Activated naive CD4-positive, alpha-beta T cell treated with anti-CD3 and anti-CD28 coated beads, Interleukin-2, amount 50 U/mL, for 72 hours (primary cell): ENCODE results near the gene SHCBP1L. TPM values are rescaled to one million over a fixed set of nuclear protein-coding genes. Genes with fewer than 3 reads are reported as not detected.
"Not testable (repeated sequence)": the region's sequence is repeated elsewhere in the genome, so short reads cannot be mapped to it uniquely, and the experiment has no call there.

Source experiments
- ATAC-seq, 2 donors: fragments of 150-1000 bp; cut with Tn5 transposase; 2 replicates each; pipeline ENCODE4 v1.10.0; 2021; ENCODE audit warnings: mild to moderate bottlenecking in 2 of 2, moderate library complexity in 2 of 2
- DNase-seq, 2 donors: peaks; one replicate each; pipeline ENCODE4 v3.0.0; 2021 to 2022; ENCODE audit warnings: low spot score in 2 of 2
- H3K27ac Mint-ChIP-seq, 2 donors: one replicate each; pipeline ENCODE4 v1.8.0; 2022; ENCODE audit warnings: mild to moderate bottlenecking in 2 of 2, mixed read lengths in 2 of 2
- H3K36me3 Mint-ChIP-seq, 2 donors: one replicate each; pipeline ENCODE4 v1.8.0; 2022; ENCODE audit warnings: mixed read lengths in 2 of 2
- H3K9me3 Mint-ChIP-seq, 2 donors: one replicate each; pipeline ENCODE4 v1.8.0; 2022; ENCODE audit warnings: mixed read lengths in 2 of 2
- total RNA-seq, 2 donors: library from RNA; stranded (reverse); gene quantifications; one replicate each; pipeline ENCODE4 v1.2.3, GENCODE V29; 2022

SHCBP1L gene
- total RNA-seq, 2 donors from 2014 or later: not detected

GRCh38 chr1:182971219-182971618, 18.3 kb upstream of the SHCBP1L start:
- DNase-seq (no peak), ATAC-seq (no peak)
- no peaks in the 10 kb centered on the region for H3K36me3 Mint-ChIP-seq
- no peak overlapping the region for H3K27ac Mint-ChIP-seq
- H3K9me3 Mint-ChIP-seq: no peaks in the 10 kb centered on the region

GRCh38 chr1:182968836-182969734, 16.1 kb upstream of the SHCBP1L start:
- DNase-seq: no peak
- no peak overlapping the region for H3K27ac Mint-ChIP-seq
- no peaks in the 10 kb centered on the region for H3K9me3 Mint-ChIP-seq
- ATAC-seq: no peak
- H3K36me3 Mint-ChIP-seq: no peaks in the 10 kb centered on the region

- no peaks in the 10 kb centered on the region for H3K36me3 Mint-ChIP-seq
- H3K27ac Mint-ChIP-seq: no peak overlapping the region
- H3K9me3 Mint-ChIP-seq: no peaks in the 10 kb centered on the region
- no peak for ATAC-seq
- DNase-seq: no peak
Observed at GRCh38 chr1:182968151-182968741, 15.3 kb upstream of the SHCBP1L start.

- Mint-ChIP-seq H3K9me3 (no peaks in the 10 kb centered on the region), H3K27ac (no peak overlapping the region), H3K36me3 (no peaks in the 10 kb centered on the region)
- DNase-seq (no peak), ATAC-seq (no peak)
Observed at GRCh38 chr1:182965861-182966260, 12.9 kb upstream of the SHCBP1L start.

- no peak for ATAC-seq
- Mint-ChIP-seq H3K9me3 (no peaks in the 10 kb centered on the region), H3K36me3 (no peaks in the 10 kb centered on the region), H3K27ac (no peak overlapping the region)
- no peak for DNase-seq
Observed at GRCh38 chr1:182965096-182965495, 12.1 kb upstream of the SHCBP1L start.

- Mint-ChIP-seq H3K27ac (no peak overlapping the region), H3K36me3 (no peaks in the 10 kb centered on the region), H3K9me3 (no peaks in the 10 kb centered on the region)
- DNase-seq (peak in 1 of 2 donors; percentile 21), ATAC-seq (peak; percentile 66 to 76)
Observed at GRCh38 chr1:182962554-182963115, 9.7 kb upstream of the SHCBP1L start.

GRCh38 chr1:182960046-182960445, 7.1 kb upstream of the SHCBP1L start:
- no peak overlapping the region for H3K27ac Mint-ChIP-seq
- ATAC-seq (no peak), DNase-seq (no peak)
- H3K9me3 Mint-ChIP-seq: no peaks in the 10 kb centered on the region
- H3K36me3 Mint-ChIP-seq: no peaks in the 10 kb centered on the region

GRCh38 chr1:182957902-182958395, 5.0 kb upstream of the SHCBP1L start:
- Mint-ChIP-seq H3K9me3 (no peaks in the 10 kb centered on the region), H3K27ac (no peak overlapping the region), H3K36me3 (no peaks in the 10 kb centered on the region)
- DNase-seq: no peak
- no peak for ATAC-seq

GRCh38 chr1:182956708-182957365, 3.9 kb upstream of the SHCBP1L start:
- DNase-seq (no peak), ATAC-seq (no peak)
- Mint-ChIP-seq H3K36me3 (no peaks in the 10 kb centered on the region), H3K27ac (no peak overlapping the region), H3K9me3 (no peaks in the 10 kb centered on the region)

GRCh38 chr1:182955596-182956588, 2.9 kb upstream of the SHCBP1L start:
- H3K27ac Mint-ChIP-seq: no peak overlapping the region
- ATAC-seq (peak in 1 of 2 donors; percentile 56), DNase-seq (no peak)
- no peaks in the 10 kb centered on the region for H3K36me3 Mint-ChIP-seq
- H3K9me3 Mint-ChIP-seq: no peaks in the 10 kb centered on the region

GRCh38 chr1:182953826-182954225, 860 bp upstream of the SHCBP1L start:
- no peak for ATAC-seq
- no peaks in the 10 kb centered on the region for H3K9me3 Mint-ChIP-seq
- no peak for DNase-seq
- H3K27ac Mint-ChIP-seq: no peak overlapping the region
- H3K36me3 Mint-ChIP-seq: no peaks in the 10 kb centered on the region

- not testable (repeated sequence) for ATAC-seq, H3K9me3 Mint-ChIP-seq, H3K36me3 Mint-ChIP-seq, DNase-seq, H3K27ac Mint-ChIP-seq
Observed at GRCh38 chr1:182943336-182943735, 9.6 kb downstream of the SHCBP1L start.

- H3K9me3 Mint-ChIP-seq, ATAC-seq, H3K27ac Mint-ChIP-seq, H3K36me3 Mint-ChIP-seq, DNase-seq: not testable (repeated sequence)
Observed at GRCh38 chr1:182942145-182942544, 10.8 kb downstream of the SHCBP1L start.

GRCh38 chr1:182939413-182939812, 13.6 kb downstream of the SHCBP1L start:
- DNase-seq (no peak), ATAC-seq (no peak)
- H3K9me3 Mint-ChIP-seq: no peaks in the 10 kb centered on the region
- H3K27ac Mint-ChIP-seq: no peak overlapping the region
- peaks cover 0 to 4% of the 10 kb centered on the region in 2 donors for H3K36me3 Mint-ChIP-seq

GRCh38 chr1:182935716-182936115, 17.2 kb downstream of the SHCBP1L start:
- Mint-ChIP-seq H3K9me3 (peaks cover 0 to 5% of the 10 kb centered on the region in 2 donors), H3K36me3 (peaks cover 0 to 4% of the 10 kb centered on the region in 2 donors), H3K27ac (no peak overlapping the region)
- ATAC-seq (no peak), DNase-seq (no peak)

GRCh38 chr1:182930985-182931384, 22.0 kb downstream of the SHCBP1L start:
- DNase-seq (no peak), ATAC-seq (no peak)
- Mint-ChIP-seq H3K27ac (no peak overlapping the region), H3K9me3 (peaks cover 0 to 5% of the 10 kb centered on the region in 2 donors), H3K36me3 (no peaks in the 10 kb centered on the region)
